Type B pancreatic cell (in vitro differentiated cells): ENCODE results near the gene TNS3. TPM values are rescaled to one million over a fixed set of nuclear protein-coding genes. Genes with fewer than 3 reads are reported as not detected.

Source experiments
- DNase-seq: peaks from one replicate; pipeline ENCODE4 v3.0.0; 2021; ENCODE audit warnings: mixed read lengths; ENCODE audit not compliant: unreplicated experiment; ENCODE audit errors: extremely low spot score
- H3K27ac Mint-ChIP-seq: 2 replicates; pipeline ENCODE4 v1.8.0; 2021; ENCODE audit warnings: mild to moderate bottlenecking, mixed read lengths
- H3K27me3 Mint-ChIP-seq: 2 replicates; pipeline ENCODE4 v1.8.0; 2021; ENCODE audit warnings: mixed read lengths
- H3K36me3 Mint-ChIP-seq: 2 replicates; pipeline ENCODE4 v1.8.0; 2021; ENCODE audit warnings: mixed read lengths
- H3K4me1 Mint-ChIP-seq: one replicate; pipeline ENCODE4 v1.8.0; 2021; ENCODE audit warnings: mixed read lengths; ENCODE audit not compliant: unreplicated experiment
- H3K4me3 Mint-ChIP-seq: 2 replicates; pipeline ENCODE4 v1.8.0; 2021; ENCODE audit warnings: mild to moderate bottlenecking, mixed read lengths
- H3K9me3 Mint-ChIP-seq: 2 replicates; pipeline ENCODE4 v1.8.0; 2021; ENCODE audit warnings: mixed read lengths
- total RNA-seq: library from RNA; stranded (reverse); gene quantifications from 2 replicates; pipeline ENCODE4 v1.2.1, GENCODE V29; 2021; ENCODE audit warnings: low replicate concordance
- TF ChIP-seq, protein P1 (sequence below): fragments of 200-600 bp; sonication (generic); conservative IDR thresholded peaks from 2 replicates; pipeline ENCODE4 v1.5.0; 2021; ENCODE audit warnings: antibody characterized with exemption, mild to moderate bottlenecking

Gene TNS3
- total RNA-seq, 1 donor from 2014 or later = 138 TPM

- H3K4me1 Mint-ChIP-seq = peaks cover 8% of the 10 kb centered on the region
- H3K36me3 Mint-ChIP-seq = peaks cover 4% of the 10 kb centered on the region
- TF ChIP-seq, protein P1, sequence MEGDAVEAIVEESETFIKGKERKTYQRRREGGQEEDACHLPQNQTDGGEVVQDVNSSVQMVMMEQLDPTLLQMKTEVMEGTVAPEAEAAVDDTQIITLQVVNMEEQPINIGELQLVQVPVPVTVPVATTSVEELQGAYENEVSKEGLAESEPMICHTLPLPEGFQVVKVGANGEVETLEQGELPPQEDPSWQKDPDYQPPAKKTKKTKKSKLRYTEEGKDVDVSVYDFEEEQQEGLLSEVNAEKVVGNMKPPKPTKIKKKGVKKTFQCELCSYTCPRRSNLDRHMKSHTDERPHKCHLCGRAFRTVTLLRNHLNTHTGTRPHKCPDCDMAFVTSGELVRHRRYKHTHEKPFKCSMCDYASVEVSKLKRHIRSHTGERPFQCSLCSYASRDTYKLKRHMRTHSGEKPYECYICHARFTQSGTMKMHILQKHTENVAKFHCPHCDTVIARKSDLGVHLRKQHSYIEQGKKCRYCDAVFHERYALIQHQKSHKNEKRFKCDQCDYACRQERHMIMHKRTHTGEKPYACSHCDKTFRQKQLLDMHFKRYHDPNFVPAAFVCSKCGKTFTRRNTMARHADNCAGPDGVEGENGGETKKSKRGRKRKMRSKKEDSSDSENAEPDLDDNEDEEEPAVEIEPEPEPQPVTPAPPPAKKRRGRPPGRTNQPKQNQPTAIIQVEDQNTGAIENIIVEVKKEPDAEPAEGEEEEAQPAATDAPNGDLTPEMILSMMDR = no peak
- H3K9me3 Mint-ChIP-seq = peaks cover 3% of the 10 kb centered on the region
- DNase-seq = no peak
- no peak overlapping the region for H3K27ac Mint-ChIP-seq
- no peak overlapping the region for H3K4me3 Mint-ChIP-seq
- no peaks in the 10 kb centered on the region for H3K27me3 Mint-ChIP-seq
Measured at GRCh38 chr7:47249361-47249760, 332.6 kb downstream of the TNS3 start.

DNA sequence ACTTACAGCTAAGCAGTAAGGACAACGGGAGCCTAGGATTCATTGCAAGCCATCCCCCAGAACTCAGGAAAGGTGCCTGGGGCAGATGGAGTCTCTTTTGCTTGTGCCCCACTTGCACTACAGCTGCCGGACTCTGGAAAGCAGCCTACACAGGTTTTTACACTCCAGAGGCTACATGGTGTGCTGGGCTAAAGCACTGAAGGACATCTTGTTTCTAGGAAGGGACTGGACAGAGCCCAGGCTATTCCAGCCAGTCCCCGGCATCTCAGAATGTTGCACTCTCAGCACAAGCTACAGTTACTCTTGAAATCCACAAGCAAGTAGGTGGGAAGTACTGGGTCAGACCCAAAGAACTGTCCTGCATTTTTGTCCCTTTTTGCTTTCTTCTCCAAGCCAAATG lies 333.1 kb downstream of the TNS3 start:
- no peak for DNase-seq
- peaks cover 3% of the 10 kb centered on the region for H3K9me3 Mint-ChIP-seq
- H3K4me1 Mint-ChIP-seq = peaks cover 6% of the 10 kb centered on the region
- H3K27me3 Mint-ChIP-seq = no peaks in the 10 kb centered on the region
- no peak overlapping the region for H3K27ac Mint-ChIP-seq
- H3K36me3 Mint-ChIP-seq = peaks cover 4% of the 10 kb centered on the region
- TF ChIP-seq, protein P1 = no peak
- no peak overlapping the region for H3K4me3 Mint-ChIP-seq

- TF ChIP-seq, protein P1 = no peak
- no peak for DNase-seq
- no peaks in the 10 kb centered on the region for H3K27me3 Mint-ChIP-seq
Measured at GRCh38 chr7:47247132-47247531, 334.8 kb downstream of the TNS3 start.

GRCh38 chr7:47244692-47245091 lies 337.2 kb downstream of the TNS3 start:
- no peaks in the 10 kb centered on the region for H3K27me3 Mint-ChIP-seq

More at GRCh38 chr7:47247132-47247531, 334.8 kb downstream of the TNS3 start:
- Mint-ChIP-seq H3K36me3 (peaks cover 4% of the 10 kb centered on the region), H3K4me3 (no peak overlapping the region), H3K9me3 (no peaks in the 10 kb centered on the region), H3K4me1 (no peaks in the 10 kb centered on the region), H3K27ac (no peak overlapping the region)

DNA sequence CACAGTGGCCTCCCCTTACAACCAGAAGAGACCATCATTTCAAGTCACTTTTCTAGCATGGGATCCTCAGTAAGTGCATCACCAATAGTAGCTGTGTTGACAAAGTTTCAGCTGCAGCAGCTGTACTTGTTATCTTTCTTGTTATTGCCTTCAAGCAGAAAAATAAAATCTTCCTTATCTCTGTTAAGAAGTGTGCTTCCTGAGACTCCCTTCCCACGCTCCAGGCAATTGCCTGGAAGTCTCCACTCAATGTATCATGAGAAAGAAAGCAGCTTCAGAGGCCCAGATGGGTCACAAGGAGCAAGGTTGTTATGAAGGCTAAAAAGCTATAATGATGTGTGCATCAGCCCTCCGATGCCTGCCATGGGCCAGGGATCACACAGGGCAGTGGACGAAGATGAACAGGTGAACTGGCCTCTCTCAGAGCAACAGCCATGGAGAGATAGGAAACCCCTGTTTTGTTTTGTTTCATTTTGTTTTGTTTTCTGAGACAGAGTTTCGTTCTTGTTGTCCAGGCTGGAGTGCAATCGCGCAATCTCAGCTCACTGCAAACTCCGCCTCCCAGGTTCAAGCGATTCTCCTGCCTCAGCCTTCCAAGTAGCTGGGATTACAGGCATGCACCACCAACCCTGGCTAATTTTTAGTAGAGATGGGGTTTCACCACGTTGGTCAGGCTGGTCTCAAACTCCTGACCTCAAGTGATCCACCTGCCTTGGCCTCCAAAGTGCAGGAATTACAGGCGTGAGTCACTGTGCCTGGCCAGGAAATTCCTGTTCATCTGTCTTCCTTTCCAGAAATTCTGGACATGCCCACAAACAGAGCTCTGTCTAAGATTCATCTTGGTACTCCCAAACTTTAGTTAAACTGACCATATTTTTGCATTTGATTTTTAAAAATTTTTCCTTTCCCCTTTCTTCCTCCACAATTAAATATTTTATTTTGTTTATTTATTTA lies 340.5 kb downstream of the TNS3 start:
- H3K27ac Mint-ChIP-seq = no peak overlapping the region
- H3K9me3 Mint-ChIP-seq = no peaks in the 10 kb centered on the region
- H3K27me3 Mint-ChIP-seq = no peaks in the 10 kb centered on the region
- no peak for DNase-seq
- H3K36me3 Mint-ChIP-seq = no peaks in the 10 kb centered on the region
- H3K4me1 Mint-ChIP-seq = no peaks in the 10 kb centered on the region
- no peak overlapping the region for H3K4me3 Mint-ChIP-seq
- TF ChIP-seq, protein P1 = no peak

More at GRCh38 chr7:47244692-47245091, 337.2 kb downstream of the TNS3 start:
- H3K36me3 Mint-ChIP-seq = no peaks in the 10 kb centered on the region
- TF ChIP-seq, protein P1 = no peak
- H3K27ac Mint-ChIP-seq = no peak overlapping the region
- no peak overlapping the region for H3K4me3 Mint-ChIP-seq
- no peaks in the 10 kb centered on the region for H3K9me3 Mint-ChIP-seq
- no peak for DNase-seq
- H3K4me1 Mint-ChIP-seq = no peaks in the 10 kb centered on the region
